ENCODE measurements around the gene PDE11A. TPM values are rescaled to one million over a fixed set of nuclear protein-coding genes. Genes with fewer than 3 reads are reported as not detected.

The PDE11A gene
- total RNA-seq, 1 experiment from 2014 or later, result 0.61 TPM

DNA sequence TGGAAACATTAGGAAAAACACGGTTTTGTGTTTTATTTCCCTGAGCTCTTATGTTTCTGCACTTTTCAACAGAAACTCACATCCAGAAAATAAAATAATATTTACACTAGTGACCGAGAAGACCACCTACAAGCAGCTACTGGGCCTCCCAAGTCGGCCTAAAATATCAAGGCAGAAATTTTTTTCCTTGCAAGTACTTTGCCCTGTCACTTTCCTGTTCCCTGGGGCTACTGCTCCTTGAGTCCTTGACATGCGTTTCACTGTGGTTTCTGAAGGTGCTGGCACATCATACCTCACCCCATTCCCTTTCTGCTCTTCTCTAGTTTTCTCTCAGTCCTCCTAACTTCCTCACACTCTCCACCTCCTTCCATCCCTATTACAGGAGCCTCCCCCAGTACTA lies 400.9 kb downstream of the PDE11A start:
- RAD21 ChIA-PET (ENCODE audit: low non-redundant PET in 1 of 2, low total read pairs in 2 of 2, uncharacterized antibody in 2 of 2, unreplicated experiment in 2 of 2), result no interaction called here
- Histone ChIP-seq H3K4me2 (ENCODE audit: low read length) (no peak overlapping the region), H3K9me3 (ENCODE audit: control insufficient read depth in 1 of 2, insufficient read depth in 1 of 2, low read depth in 1 of 2, low read length in 2 of 2) (no peaks in the 10 kb centered on the region), H3K4me1 (ENCODE audit: control insufficient read depth in 1 of 2, insufficient read depth in 2 of 2, low read length in 2 of 2) (no peaks in the 10 kb centered on the region), H3K79me2 (ENCODE audit: insufficient read depth, low read length) (no peaks in the 10 kb centered on the region), H3K9me2 (ENCODE audit: insufficient read depth) (no peaks in the 10 kb centered on the region), H4K20me1 (ENCODE audit: insufficient read depth) (no peaks in the 10 kb centered on the region), H2AFZ (ENCODE audit: low read depth, low read length, poor library complexity, severe bottlenecking) (no peak overlapping the region), H3K9ac (ENCODE audit: low read length) (no peak overlapping the region), H3K4me3 (replicated peaks in 1 of 2; ENCODE audit: low read depth in 1 of 2, low read length in 2 of 2) (no peak overlapping the region), H3K27ac (ENCODE audit: low read depth, low read length) (no peak overlapping the region), H3K27me3 (ENCODE audit: insufficient read depth, low read length) (peaks cover 5% of the 10 kb centered on the region), H3K36me3 (ENCODE audit: control insufficient read depth in 1 of 2, insufficient read depth in 2 of 2, low read length in 2 of 2) (no peaks in the 10 kb centered on the region)
- DNase-seq (ENCODE audit: low read depth, low spot score), result no peak
- intact Hi-C loops (cut with micrococcal nuclease), result no loop called here
- ATAC-seq, result no peak
- BruUV-seq (replicated peaks), result no TSS peak
- CTCF ChIA-PET, result no interaction called here
- no peak for TF ChIP-seq JUND (IDR thresholded peaks at IDR 0.05)
- no peak for TF ChIP-seq SP1 (IDR thresholded peaks at IDR 0.05; ENCODE audit: low read depth)
- no peak for TF ChIP-seq CBX3 (IDR thresholded peaks at IDR 0.05; ENCODE audit: low read depth)
- no peak for TF ChIP-seq RAD21 (IDR thresholded peaks at IDR 0.05; ENCODE audit: low read depth)
- no peak for TF ChIP-seq POLR2AphosphoS5 (IDR thresholded peaks at IDR 0.05; ENCODE audit: low read depth, low read length)
- TF ChIP-seq ZFX (IDR thresholded peaks at IDR 0.05), result no peak
- no peak for TF ChIP-seq YY1 (IDR thresholded peaks at IDR 0.05; ENCODE audit: extremely low read depth, insufficient replicate concordance, low read depth, low read length)
- TF ChIP-seq, protein P1, sequence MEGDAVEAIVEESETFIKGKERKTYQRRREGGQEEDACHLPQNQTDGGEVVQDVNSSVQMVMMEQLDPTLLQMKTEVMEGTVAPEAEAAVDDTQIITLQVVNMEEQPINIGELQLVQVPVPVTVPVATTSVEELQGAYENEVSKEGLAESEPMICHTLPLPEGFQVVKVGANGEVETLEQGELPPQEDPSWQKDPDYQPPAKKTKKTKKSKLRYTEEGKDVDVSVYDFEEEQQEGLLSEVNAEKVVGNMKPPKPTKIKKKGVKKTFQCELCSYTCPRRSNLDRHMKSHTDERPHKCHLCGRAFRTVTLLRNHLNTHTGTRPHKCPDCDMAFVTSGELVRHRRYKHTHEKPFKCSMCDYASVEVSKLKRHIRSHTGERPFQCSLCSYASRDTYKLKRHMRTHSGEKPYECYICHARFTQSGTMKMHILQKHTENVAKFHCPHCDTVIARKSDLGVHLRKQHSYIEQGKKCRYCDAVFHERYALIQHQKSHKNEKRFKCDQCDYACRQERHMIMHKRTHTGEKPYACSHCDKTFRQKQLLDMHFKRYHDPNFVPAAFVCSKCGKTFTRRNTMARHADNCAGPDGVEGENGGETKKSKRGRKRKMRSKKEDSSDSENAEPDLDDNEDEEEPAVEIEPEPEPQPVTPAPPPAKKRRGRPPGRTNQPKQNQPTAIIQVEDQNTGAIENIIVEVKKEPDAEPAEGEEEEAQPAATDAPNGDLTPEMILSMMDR (IDR thresholded peaks at IDR 0.05 in 2 of 3, conservative IDR thresholded peaks at IDR 0.05 in 1 of 3; ENCODE audit: borderline replicate concordance in 1 of 3, insufficient read depth in 1 of 3, low read depth in 2 of 3, low read length in 2 of 3), result no peak
- TF ChIP-seq, protein P2, sequence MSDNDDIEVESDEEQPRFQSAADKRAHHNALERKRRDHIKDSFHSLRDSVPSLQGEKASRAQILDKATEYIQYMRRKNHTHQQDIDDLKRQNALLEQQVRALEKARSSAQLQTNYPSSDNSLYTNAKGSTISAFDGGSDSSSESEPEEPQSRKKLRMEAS (IDR thresholded peaks at IDR 0.05), result no peak
- no peak for TF ChIP-seq ZNF274 (IDR thresholded peaks at IDR 0.05; ENCODE audit: low read depth, low read length)
- TF ChIP-seq, protein P3, sequence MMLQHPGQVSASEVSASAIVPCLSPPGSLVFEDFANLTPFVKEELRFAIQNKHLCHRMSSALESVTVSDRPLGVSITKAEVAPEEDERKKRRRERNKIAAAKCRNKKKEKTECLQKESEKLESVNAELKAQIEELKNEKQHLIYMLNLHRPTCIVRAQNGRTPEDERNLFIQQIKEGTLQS (IDR thresholded peaks at IDR 0.05), result no peak
- POLR2A ChIA-PET, result no interaction called here
